H1 (cell line): ENCODE results near the gene SENP7. TPM values are rescaled to one million over a fixed set of nuclear protein-coding genes. Genes with fewer than 3 reads are reported as not detected.
A peak's percentile ranks its signal among the peaks of the same experiment; 100 is the strongest.

ENCODE experiments used
- CTCF ChIA-PET: fragments of 300-600 bp; sonication (Branson Sonifier 250); formaldehyde crosslinking; loops from one replicate; lab custom pipeline; 2021; ENCODE audit not compliant: partially characterized antibody; lab: Charles Lee
- POLR2A ChIA-PET: fragments of 300-600 bp; sonication (Branson Sonifier 250); formaldehyde crosslinking; loops from one replicate; lab custom pipeline; 2021; ENCODE audit warnings: inconsistent platforms; ENCODE audit not compliant: partially characterized antibody; lab: Charles Lee
- DNase-seq, 2 experiments: peaks; one replicate each; pipeline versions ENCODE4 v3.0.0 to v3.0.0-alpha.2; 2010 to 2022; ENCODE audit warnings: low spot score in 2 of 2, low read depth in 1 of 2, mixed read lengths in 1 of 2
- FAIRE-seq: peaks from 2 replicates; lab custom pipeline; 2011; peaks lifted over from hg19 to GRCh38; lab: Jason Lieb, UNC
- H2AFZ ChIP-seq: 2 replicates; pipeline ENCODE4 v1.8.1; 2012; ENCODE audit warnings: low read length, inconsistent platforms
- H2AK5ac ChIP-seq: 2 replicates; pipeline ENCODE4 v1.6.1; 2013; ENCODE audit warnings: low read depth, low read length
- H2BK120ac ChIP-seq: replicated peaks from 2 replicates; pipeline ENCODE3; 2013; ENCODE audit warnings: low read depth, low read length, inconsistent platforms
- H2BK12ac ChIP-seq: 2 replicates; pipeline ENCODE4 v1.6.1; 2013; ENCODE audit warnings: low read depth, low read length
- H2BK15ac ChIP-seq: 2 replicates; pipeline ENCODE4 v1.6.1; 2013; ENCODE audit warnings: low read length
- H2BK20ac ChIP-seq: 2 replicates; pipeline ENCODE4 v1.6.1; 2013; ENCODE audit warnings: low read length
- H2BK5ac ChIP-seq: 2 replicates; pipeline ENCODE4 v1.6.1; 2013; ENCODE audit warnings: low read depth, low read length
- H3K14ac ChIP-seq: 2 replicates; pipeline ENCODE4 v1.6.1; 2013; ENCODE audit warnings: inconsistent platforms; ENCODE audit not compliant: insufficient read length
- H3K18ac ChIP-seq: 2 replicates; pipeline ENCODE4 v1.6.1; 2013; ENCODE audit warnings: low read length; ENCODE audit errors: extremely low read depth
- H3K23ac ChIP-seq: 2 replicates; pipeline ENCODE4 v1.6.1; 2013; ENCODE audit warnings: inconsistent platforms; ENCODE audit not compliant: insufficient read length
- H3K23me2 ChIP-seq: 2 replicates; pipeline ENCODE4 v1.6.1; 2013; ENCODE audit warnings: low read depth, low read length
- H3K27ac ChIP-seq: 2 replicates; pipeline ENCODE4 v1.6.1; 2011; ENCODE audit warnings: low read depth, low read length, inconsistent platforms
- H3K27me3 ChIP-seq, 4 experiments: replicated peaks in 1 of 4; 1 replicate in 1 of 4; 2 replicates in 3 of 4; pipeline versions ENCODE4 v1.6.1 to v1.8.1; 2011 to 2013; ENCODE audit warnings: low read length in 3 of 4, mild to moderate bottlenecking in 3 of 4, inconsistent platforms in 2 of 4, mixed read lengths in 2 of 4, moderate library complexity in 1 of 4; ENCODE audit not compliant: control insufficient read depth in 3 of 4, insufficient read depth in 3 of 4; ENCODE audit errors: extremely low read depth in 1 of 4
- H3K36me3 ChIP-seq, 4 experiments: 2 replicates each; pipeline versions ENCODE4 v1.6.1 to v1.8.1; 2011 to 2013; ENCODE audit warnings: mild to moderate bottlenecking in 4 of 4, low read length in 3 of 4, moderate library complexity in 2 of 4, control low read depth in 1 of 4, inconsistent platforms in 1 of 4; ENCODE audit not compliant: insufficient read depth in 4 of 4, control insufficient read depth in 2 of 4
- H3K4ac ChIP-seq: replicated peaks from 2 replicates; pipeline ENCODE3; 2013; ENCODE audit warnings: low read length, low read depth, mixed read lengths, inconsistent platforms; ENCODE audit not compliant: insufficient read length
- H3K4me1 ChIP-seq, 4 experiments: replicated peaks in 1 of 4; 1 replicate in 1 of 4; 2 replicates in 3 of 4; pipeline versions ENCODE4 v1.6.1 to v1.8.1; 2011 to 2013; ENCODE audit warnings: low read length in 3 of 4, inconsistent platforms in 2 of 4, mixed read lengths in 1 of 4; ENCODE audit not compliant: insufficient read depth in 4 of 4, control insufficient read depth in 3 of 4
- H3K4me2 ChIP-seq, 2 experiments: 2 replicates each; pipeline versions ENCODE4 v1.6.1 to v1.8.1; 2011 to 2013; ENCODE audit warnings: low read depth in 2 of 2, low read length in 2 of 2, control low read depth in 1 of 2, inconsistent platforms in 1 of 2, mild to moderate bottlenecking in 1 of 2; ENCODE audit not compliant: insufficient read depth in 1 of 2
- H3K4me3 ChIP-seq, 4 experiments: fragments of 200-600, 300-600 bp in 1 of 4; sonication (generic), shearing (Covaris generic), sonication (Bioruptor Twin) in 1 of 4; 2 replicates each; pipeline versions ENCODE4 v1.5.1 to v1.8.1; 2011 to 2016; ENCODE audit warnings: low read length in 4 of 4, low read depth in 3 of 4, control low read depth in 2 of 4, inconsistent platforms in 2 of 4, mild to moderate bottlenecking in 2 of 4, mixed read lengths in 1 of 4, moderate library complexity in 1 of 4; ENCODE audit not compliant: insufficient read depth in 2 of 4; ENCODE audit errors: extremely low read depth in 1 of 4
- H3K56ac ChIP-seq: replicated peaks from 2 replicates; pipeline ENCODE3; 2013; ENCODE audit warnings: low read depth, mild to moderate bottlenecking, mixed read lengths, low read length, inconsistent platforms; ENCODE audit not compliant: insufficient read length
- H3K79me1 ChIP-seq: 2 replicates; pipeline ENCODE4 v1.6.1; 2013; ENCODE audit warnings: low read depth, low read length, control low read depth
- H3K79me2 ChIP-seq, 2 experiments: 2 replicates each; pipeline versions ENCODE4 v1.6.1 to v1.8.1; 2012 to 2013; ENCODE audit warnings: low read length in 2 of 2, mild to moderate bottlenecking in 2 of 2, inconsistent platforms in 1 of 2; ENCODE audit not compliant: insufficient read depth in 2 of 2, control insufficient read depth in 1 of 2
- H3K9ac ChIP-seq, 4 experiments: replicated peaks in 1 of 4; 1 replicate in 1 of 4; 2 replicates in 3 of 4; pipeline versions ENCODE4 v1.6.1 to v1.8.1; 2011 to 2013; ENCODE audit warnings: low read depth in 3 of 4, low read length in 3 of 4, control low read depth in 2 of 4, mild to moderate bottlenecking in 2 of 4, moderate library complexity in 2 of 4, inconsistent platforms in 1 of 4; ENCODE audit errors: extremely low read depth in 1 of 4
- H3K9me3 ChIP-seq, 2 experiments: 2 replicates each; pipeline versions ENCODE4 v1.6.1 to v1.8.1; 2012 to 2013; ENCODE audit warnings: mild to moderate bottlenecking in 2 of 2, moderate library complexity in 2 of 2, control low read depth in 1 of 2, inconsistent platforms in 1 of 2, low read depth in 1 of 2, low read length in 1 of 2, mixed read lengths in 1 of 2; ENCODE audit not compliant: insufficient read depth in 2 of 2
- H4K20me1 ChIP-seq, 2 experiments: replicated peaks in 1 of 2; 2 replicates each; pipeline versions ENCODE3 to v1.8.1; 2011 to 2013; ENCODE audit warnings: inconsistent platforms in 2 of 2, low read length in 2 of 2, mild to moderate bottlenecking in 1 of 2; ENCODE audit not compliant: insufficient read depth in 2 of 2, control insufficient read depth in 1 of 2
- H4K5ac ChIP-seq: 2 replicates; pipeline ENCODE4 v1.6.1; 2013; ENCODE audit warnings: low read length, low read depth, mixed read lengths, inconsistent platforms; ENCODE audit not compliant: insufficient read length
- H4K8ac ChIP-seq: 2 replicates; pipeline ENCODE4 v1.8.0; 2013; ENCODE audit warnings: mild to moderate bottlenecking, moderate library complexity, low read length, inconsistent platforms; ENCODE audit not compliant: insufficient read depth; ENCODE audit errors: extremely low read depth
- H4K91ac ChIP-seq: replicated peaks from 2 replicates; pipeline ENCODE3; 2013; ENCODE audit warnings: low read length, mixed read lengths, inconsistent platforms; ENCODE audit not compliant: insufficient read length
- PHF8 ChIP-seq: fragments of 200-600 bp; sonication (generic); conservative IDR thresholded peaks from 2 replicates; pipeline ENCODE4 v1.7.1; 2012; ENCODE audit warnings: low read depth, mild to moderate bottlenecking, inconsistent platforms, low read length, moderate library complexity
- SRF ChIP-seq: IDR thresholded peaks from 2 replicates; pipeline ENCODE4 v1.6.1; 2011; ENCODE audit warnings: mild to moderate bottlenecking, low read depth, low read length, moderate library complexity
- WGBS, 2 experiments: shearing (Covaris generic) in 1 of 2; methylation state at CpG; one replicate each; pipeline versions ENCODE4 v1.1.6 to v1.1.7; 2013 to 2015; ENCODE audit warnings: low lambda C conversion rate in 2 of 2, mixed read lengths in 2 of 2, inconsistent platforms in 1 of 2, low coverage in 1 of 2, missing lambda C conversion rate in 1 of 2; ENCODE audit not compliant: insufficient replicate concordance in 2 of 2, insufficient coverage in 1 of 2, insufficient read length in 1 of 2; ENCODE audit errors: extremely low coverage in 1 of 2, missing lambda C conversion rate in 1 of 2; 5-methylcytosine and 5-hydroxymethylcytosine counted together
- polyA plus RNA-seq, 7 experiments: library from polyadenylated mRNA; depleted of rRNA in 3 of 7; stranded (reverse) in 5 of 7; unstranded in 2 of 7; fragments of >200 nt in 5 of 7; fragments of 200-250 nt in 2 of 7; gene quantifications; 1 replicate in 5 of 7; 2 replicates in 1 of 7; 4 replicates in 1 of 7; pipeline versions ENCODE4 v1.2.1 to v1.2.3, GENCODE V29; 2011 to 2013; ENCODE audit warnings: missing spikeins in 2 of 7, mixed read lengths in 2 of 7
- total RNA-seq: library from RNA; stranded (reverse); fragmentation: NEBNext Ultra II Directional; extraction: Animal tissue kit (Norgen Biotek cat#: 25700); gene quantifications from 2 replicates; pipeline ENCODE4 v1.2.1, GENCODE V29; 2021

SENP7 gene
- total and polyA plus RNA-seq, 2 of the 8 experiments (the other 6 are each of a cell fraction or from before 2014, with no cell fraction given), result 2.8 to 7.8 TPM

DNA sequence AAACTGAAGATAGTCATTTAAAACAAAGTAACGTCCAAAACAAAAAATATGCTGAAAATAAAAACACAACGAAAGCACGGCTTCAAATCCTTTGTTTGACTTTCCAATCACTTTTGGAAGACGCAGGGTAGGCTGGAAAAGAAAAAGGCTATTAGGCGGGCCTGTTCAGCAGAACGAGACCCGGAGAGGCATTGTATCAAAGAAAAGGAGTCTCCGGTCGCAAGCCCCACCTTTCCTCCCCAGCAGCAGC is 691 bp downstream of the SENP7 start:
- H2AK5ac ChIP-seq, result no peak overlapping the region
- H3K23me2 ChIP-seq, result no peaks in the 10 kb centered on the region; the same call in 1 of the 2 replicates
- H2BK5ac ChIP-seq, result peak overlapping the region; percentile 71; the same call in 1 of the 2 replicates
- H3K4me2 ChIP-seq, result peak overlapping the region; percentile 71 to 89
- POLR2A ChIA-PET, result interaction anchor here (0.5 to 2.4 kb wide), 9 partner anchors 9 to 167 kb away, joined by 3 to 12 read pairs (median 4); partner anchors contain the start of genes PCNP and TRMT10C
- H3K79me1 ChIP-seq, result no peaks in the 10 kb centered on the region
- H2AFZ ChIP-seq, result peak overlapping the region; percentile 44; the same call in 1 of the 2 replicates
- H3K36me3 ChIP-seq, result no peaks in the 10 kb centered on the region
- H3K56ac ChIP-seq, result no peak overlapping the region
- H3K9me3 ChIP-seq, result no peaks in the 10 kb centered on the region
- no peak overlapping the region for H2BK12ac ChIP-seq
- TF ChIP-seq SRF (no peak), PHF8 (0 out of 2 replicates have a peak, but pooled peaks have one; percentile 8)
- 0 out of 2 replicates have a peak overlapping the region, but pooled peaks have one; percentile 48 for H2BK20ac ChIP-seq
- H3K23ac ChIP-seq, result no peak overlapping the region
- CTCF ChIA-PET, result interaction anchor here (1.0 to 1.6 kb wide), 2 partner anchors 10 to 165 kb away, joined by 4 read pairs; partner anchors contain the start of gene ZBTB11
- DNase-seq (no peak), FAIRE-seq (no peak)
- H3K4me3 ChIP-seq, result peak overlapping the region; percentile 66 to 80 (median 78)
- H2BK120ac ChIP-seq, result no peak overlapping the region
- no peak overlapping the region for H4K8ac ChIP-seq
- peak overlapping the region; percentile 72; the same call in 1 of the 2 replicates for H2BK15ac ChIP-seq
- no peak overlapping the region for H3K14ac ChIP-seq
- 1% methylated on average over 9 of the region's 9 CpGs; no CpG with 5 or more reads in 1 of the 2 experiments for WGBS, 2 experiments
- peak overlapping the region; percentile 85; the same call in 1 of the 2 replicates for H3K18ac ChIP-seq
- H4K5ac ChIP-seq, result peak overlapping the region; percentile 46
- peak overlapping the region in 3 of 4 experiments; percentile 46 to 58 (median 52); a peak in 6 of 7 replicates for H3K9ac ChIP-seq
- peak overlapping the region; percentile 33; the same call in 1 of the 2 replicates for H3K27ac ChIP-seq
- H3K27me3 ChIP-seq, result no peaks in the 10 kb centered on the region
- H4K20me1 ChIP-seq, result no peaks in the 10 kb centered on the region
- H4K91ac ChIP-seq, result no peak overlapping the region
- H3K79me2 ChIP-seq, result 0 out of 4 replicates have a peak, but pooled peaks cover 0 to 3% of the 10 kb centered on the region in 2 experiments
- no peak overlapping the region for H3K4ac ChIP-seq
- H3K4me1 ChIP-seq, result no peaks in the 10 kb centered on the region; a peak in 3 of 7 replicates
